Activated T-cell treated with anti-CD3 and anti-CD28 coated beads for 24 hours (primary cell): ENCODE results near the gene BLVRA.

Experiments used
- DNase-seq: peaks from one replicate; pipeline ENCODE4 v3.0.0-alpha.2; 2020; ENCODE audit warnings: low read depth

The BLVRA gene

DNA sequence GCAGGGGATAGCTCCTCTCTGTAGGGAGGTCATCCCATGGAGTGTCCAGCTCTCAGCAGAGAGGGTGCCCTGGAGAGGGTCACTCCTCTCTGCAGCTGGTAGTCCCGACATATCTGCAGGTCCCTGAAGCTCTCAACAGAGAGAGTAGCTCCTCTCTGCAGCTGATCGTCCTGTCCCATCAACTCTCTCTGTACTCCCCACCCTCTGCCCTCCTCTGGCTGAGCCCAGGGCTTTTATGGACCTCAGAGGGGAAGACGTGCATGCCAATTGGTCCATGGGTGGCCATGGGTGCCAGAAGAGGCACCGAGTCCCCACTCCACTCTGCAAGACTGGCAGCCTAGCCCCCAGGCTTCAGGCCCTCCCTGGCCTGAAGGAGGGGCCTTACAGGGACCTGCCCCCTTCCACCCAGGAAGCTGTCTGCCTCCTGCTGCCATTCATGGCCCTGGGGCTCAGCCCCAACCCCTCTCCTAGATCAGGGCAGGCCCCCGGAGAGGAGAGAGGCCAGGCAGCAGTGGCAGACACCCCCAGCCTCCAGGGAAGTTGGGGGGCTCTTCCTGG, 9.0 kb upstream of the BLVRA start:
- DNase-seq = no peak

DNA sequence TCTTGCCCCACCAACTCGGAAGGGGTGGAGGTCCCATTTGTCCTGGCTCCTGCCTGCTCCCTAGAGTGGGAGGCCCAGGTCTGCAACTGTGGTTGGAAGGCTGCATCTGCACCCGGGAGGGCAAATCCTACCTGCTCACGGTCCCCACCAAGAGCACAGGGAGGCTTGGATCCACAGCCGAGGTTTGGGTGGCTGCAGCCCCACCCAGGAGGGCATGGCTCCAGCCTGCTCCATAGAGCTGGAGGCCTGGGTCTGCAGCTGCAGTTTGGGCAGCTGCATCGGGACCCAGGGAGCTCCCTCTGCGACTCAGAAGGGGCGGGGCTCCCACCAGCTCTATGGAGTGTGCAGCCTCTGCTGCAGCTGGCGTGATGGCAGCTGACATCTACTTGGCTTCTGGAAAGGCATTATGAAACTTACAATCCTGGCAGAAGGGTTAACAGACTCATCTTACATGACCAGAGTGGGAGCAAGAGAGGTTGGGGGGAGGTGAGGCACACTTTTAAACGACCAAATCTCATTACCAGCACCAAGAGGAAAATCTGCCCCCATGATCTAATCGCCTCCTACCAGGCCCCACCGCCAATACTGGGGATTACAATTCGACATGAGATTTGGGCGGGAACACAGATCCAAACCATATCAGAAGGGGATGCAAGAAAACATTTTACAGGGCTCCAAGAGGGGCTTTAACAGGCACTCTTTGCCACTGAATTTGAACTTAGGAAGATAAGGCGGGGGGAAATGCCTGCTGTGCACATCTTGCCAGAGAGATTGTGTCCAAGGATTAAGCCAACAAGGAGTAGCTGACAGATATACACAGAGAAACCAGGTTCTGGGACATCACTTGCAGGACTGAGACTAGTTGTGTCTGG, 8.2 kb upstream of the BLVRA start:
- DNase-seq = no peak

DNA sequence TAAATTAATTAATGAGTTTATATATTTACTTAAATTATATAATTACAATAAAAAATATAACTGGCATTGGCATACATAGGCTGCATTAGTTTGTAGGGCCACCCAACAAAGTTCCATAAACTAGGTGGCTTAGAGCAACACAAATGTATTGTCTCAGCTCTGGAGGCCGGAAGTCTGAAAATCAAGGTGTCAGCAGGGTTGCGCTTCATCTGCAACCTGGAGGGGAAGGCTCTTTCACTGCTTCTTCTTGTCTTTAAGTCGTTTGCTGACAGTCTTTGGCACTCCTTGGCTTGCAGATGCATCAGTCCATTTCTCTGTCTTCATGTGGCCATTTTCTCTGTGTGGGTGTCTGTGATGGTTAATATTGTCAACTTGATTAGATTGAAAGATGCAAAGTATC, 6.1 kb upstream of the BLVRA start:
- no peak for DNase-seq

DNA sequence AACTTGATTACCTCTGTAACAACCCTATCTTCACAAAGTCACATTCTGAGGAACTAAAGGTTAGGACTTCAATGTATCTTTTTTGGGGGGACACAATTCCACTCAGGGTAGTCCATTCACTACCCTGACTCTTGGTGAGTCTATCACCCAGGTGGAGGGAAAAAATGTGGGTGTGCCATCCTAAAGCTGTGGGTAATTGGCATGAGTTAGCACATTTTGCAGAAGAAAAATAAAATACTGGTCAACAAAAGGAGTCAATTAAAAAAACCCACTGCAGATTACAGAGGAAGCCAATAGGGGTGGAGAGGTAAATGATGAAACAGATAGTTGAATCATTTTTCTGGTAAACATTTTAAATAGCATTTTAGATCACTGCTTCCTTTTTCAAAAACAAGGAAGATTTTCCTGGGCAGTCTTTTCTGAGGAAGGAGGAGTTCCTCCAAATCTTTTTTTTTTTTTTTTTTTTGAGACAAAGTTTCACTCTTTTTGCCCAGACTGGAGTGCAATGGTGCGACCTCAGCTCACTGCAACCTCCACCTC, 5.1 kb upstream of the BLVRA start:
- no peak for DNase-seq

DNA sequence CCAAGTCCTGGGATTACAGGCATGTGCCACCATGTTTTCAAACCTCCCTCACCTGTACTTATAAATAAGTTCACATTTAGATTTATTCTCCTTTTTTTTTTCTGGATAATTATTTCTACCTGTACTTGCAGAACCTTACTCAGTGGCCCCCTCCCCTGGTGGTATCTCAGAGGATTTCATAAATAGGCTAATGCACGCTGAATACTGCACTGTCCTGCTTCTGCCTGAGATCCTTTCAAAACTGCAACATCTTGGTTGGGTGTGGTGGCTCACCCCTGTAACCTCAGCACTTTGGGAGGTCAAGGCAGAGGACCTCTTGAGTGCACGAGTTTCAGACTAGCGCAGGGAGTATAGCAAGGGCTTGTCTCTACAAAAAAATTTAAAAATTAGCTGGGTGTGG, 4.6 kb upstream of the BLVRA start:
- DNase-seq = no peak

DNA sequence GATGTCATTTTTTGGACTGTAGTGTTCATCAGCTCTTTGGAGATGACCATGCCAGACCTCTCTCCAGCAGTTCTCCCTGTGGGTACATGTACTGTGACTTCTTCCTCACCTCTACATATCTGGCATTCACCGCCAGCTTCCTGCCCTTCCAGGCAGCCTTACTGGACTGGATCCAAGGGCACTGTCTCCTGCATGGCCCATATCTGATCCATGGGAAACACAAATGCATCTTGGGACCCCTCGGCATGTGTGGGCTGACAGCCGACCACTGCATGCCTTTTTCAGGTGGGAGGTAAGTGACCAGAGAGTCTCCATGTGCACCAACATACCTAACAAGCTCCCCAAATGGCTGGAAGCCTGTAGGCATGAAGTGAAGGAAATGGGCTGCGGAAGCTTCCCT, 3.9 kb upstream of the BLVRA start:
- DNase-seq = no peak

DNA sequence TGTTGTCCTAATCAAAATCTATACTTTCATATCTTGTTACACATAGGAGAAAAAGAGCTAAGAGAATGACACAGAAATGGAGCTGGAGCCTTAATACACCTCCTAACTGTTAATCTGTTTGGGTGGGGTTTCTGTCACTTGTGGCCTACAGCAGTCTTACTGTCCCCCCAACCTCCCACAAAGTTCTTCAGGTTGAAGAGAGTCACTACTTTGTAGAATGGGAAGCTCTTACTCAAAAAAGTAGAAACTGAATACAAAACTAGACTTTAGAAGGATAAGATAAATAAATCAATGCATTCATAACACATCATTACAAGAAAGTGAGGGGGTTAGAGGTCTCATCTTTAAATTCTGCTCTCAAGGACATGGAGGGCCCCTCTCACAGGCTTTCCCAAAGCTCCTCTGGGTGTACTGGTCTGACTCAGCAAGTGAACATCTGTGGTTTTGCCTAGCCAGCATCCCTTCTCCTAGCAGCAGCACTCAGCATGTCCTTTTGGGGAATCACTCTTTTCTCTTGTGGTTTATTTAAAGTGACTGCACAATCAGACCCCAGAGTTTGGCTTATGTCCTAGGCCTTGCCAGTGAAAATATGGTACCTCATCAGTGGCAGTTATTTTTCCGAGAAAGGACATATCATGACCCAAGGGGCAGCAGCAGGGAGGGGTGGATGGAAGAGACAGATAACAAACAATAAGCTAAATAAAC, 2.0 kb upstream of the BLVRA start:
- no peak for DNase-seq

DNA sequence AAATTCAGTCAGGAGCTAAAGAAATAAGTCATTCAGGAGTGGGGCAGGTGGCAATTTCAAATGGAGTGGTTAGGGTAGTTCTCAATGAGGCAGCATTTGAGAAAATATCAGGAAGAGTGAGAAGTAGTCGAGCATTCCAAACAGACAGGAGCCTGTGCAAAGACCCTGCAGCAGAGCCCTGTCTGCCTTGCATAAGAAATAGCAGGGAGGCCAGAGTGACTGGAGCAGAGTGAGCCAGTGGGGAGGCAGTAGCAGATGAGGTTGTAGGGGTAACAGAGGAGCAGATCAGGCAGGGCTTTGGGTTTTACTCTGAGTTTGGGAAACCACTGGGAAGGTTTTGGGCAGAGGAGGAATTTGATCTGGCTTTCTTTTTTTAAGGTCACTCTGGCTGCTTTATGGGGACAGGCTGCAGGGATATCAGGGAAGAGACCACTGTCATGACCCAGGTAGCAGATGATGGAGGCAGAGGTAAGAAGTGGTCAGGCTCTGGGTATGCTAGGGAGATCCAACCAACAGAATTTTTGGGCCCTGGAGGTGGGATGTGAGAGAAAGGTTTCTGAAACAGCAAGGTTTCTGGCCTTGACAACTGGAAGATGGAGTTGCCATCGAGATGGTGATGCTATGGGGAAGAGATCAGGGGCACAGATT, 1.3 kb upstream of the BLVRA start:
- DNase-seq = no peak

DNA sequence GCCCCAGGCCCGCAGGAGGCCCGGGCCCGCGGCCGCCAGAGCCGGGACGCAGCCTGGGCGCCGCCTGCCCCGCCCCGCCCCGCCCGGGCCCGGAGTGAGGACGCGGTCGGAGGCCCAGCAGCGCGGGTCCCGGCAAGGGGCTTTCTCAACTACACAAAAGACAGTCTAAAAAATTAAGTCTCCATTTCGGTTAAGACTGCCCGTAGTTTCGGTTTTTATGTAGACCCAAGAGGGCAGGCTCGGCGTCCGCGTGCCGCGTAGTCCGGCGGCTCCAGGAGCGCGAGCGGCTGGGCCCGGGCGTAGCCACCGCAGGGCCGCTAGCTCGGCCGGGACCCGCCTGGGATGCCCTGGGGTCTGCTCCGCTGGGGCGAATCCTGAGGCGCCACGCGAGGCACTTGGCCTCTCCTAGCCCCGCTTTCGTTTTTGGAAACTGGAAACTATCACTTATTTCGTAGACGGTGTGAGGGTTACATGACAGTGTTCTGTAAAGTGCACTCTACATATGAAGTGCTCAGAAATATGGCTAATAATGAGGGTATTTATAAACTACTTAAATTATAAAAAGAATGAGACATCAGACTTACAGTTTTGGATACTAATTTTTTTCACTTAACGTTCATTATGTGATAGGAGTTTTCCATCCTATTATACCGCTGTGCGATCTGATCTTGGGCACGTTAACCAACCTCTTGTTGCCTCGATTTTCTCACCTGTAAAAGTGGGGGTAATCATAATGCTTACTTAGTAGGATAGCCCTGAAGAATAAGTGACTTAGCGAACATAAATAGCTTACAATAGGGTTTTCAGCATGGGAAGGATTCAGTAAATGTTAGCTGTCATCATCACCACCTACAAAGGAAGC, 573 bp downstream of the BLVRA start:
- DNase-seq = no peak

DNA sequence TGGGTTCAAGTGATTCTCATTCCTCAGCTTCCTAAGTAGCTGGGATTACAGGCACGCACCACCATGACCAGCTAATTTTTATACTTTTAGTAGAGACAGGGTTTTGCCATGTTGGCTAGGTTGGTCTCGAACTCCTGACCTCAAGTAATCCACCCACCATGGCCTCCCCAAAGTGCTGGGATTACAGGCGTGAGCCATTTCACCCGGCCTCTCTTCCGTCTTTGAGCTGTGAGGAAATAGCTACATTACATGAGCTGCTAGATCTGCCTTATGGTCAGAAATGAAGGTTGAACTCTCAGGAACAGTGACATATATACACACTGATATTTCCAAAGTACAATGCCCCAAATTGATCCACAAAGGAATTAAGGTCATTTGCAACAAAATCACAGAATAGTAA, 2.4 kb downstream of the BLVRA start:
- DNase-seq = no peak

DNA sequence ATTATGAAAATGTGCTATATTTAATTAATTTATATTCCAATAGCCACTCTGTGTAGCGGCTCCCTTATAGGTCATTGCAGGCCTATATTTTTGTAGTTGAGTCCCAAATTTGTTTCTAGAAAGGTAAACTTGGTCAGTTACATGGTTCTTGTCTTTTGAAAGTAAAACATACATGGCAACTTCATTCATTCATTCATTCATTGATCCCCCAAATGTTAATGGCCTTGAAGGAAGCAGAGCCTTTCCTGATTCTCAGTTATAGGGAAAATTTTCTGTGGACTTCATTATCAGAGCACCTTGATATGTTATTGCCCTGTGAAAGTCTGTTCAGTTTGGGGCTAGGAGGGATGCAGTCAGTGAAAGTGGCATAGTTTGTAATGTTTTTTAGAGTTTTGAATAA, 2.9 kb downstream of the BLVRA start:
- DNase-seq = no peak

DNA sequence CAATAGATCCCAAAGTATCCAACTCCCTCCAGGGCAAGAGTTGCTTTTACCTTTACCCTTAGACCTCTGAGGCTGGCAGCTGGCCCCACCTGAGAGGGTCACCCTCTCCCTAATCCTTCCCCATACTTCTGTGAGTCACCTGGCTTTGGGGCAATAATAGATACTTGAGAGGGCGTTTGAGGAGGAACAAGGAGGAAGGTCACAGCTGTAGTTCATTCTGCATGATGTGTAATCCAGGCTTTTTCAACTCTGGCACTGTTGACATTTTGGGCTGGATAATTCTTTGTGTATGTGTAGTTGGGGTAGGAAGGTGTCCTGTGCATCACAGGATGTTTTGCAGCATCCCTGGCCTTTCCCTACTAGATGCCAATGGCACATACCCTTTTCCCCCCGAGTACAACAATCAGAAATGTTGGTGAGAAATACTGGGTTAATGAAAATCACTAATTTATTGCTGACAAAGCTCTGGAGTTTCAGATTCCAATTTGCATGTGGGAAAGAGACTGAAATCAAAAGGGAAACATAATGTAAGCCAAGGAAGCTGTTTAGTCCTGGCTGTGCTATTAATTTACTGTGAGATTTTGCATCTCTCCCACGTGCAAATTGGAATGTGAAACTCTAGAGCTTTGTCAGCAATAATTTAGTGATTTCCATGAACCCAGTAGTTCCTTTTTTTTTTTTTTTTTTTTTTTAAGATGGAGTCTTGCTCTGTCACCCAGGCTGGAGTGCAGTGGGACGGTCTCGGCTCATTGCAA, 3.6 kb downstream of the BLVRA start:
- no peak for DNase-seq

DNA sequence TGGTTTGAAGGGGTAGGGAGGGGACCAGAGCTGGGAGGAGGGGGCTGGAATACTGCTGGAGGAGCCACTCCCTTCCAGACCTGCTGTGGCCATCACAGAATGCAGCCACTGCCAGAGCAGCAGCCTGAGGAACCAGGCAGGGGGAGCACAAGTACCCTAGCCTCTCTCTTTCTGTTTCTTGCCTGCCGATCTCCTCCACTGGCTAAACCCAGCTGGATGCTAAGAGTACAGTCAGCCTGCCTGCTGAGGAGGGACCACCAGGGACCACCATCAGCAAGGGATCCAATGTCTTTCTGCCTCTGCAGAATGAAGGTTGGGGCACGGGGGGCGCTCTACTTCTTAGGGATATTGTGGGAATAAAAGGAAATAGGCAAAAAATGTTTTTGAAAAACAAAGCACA, 4.7 kb downstream of the BLVRA start:
- DNase-seq = no peak

DNA sequence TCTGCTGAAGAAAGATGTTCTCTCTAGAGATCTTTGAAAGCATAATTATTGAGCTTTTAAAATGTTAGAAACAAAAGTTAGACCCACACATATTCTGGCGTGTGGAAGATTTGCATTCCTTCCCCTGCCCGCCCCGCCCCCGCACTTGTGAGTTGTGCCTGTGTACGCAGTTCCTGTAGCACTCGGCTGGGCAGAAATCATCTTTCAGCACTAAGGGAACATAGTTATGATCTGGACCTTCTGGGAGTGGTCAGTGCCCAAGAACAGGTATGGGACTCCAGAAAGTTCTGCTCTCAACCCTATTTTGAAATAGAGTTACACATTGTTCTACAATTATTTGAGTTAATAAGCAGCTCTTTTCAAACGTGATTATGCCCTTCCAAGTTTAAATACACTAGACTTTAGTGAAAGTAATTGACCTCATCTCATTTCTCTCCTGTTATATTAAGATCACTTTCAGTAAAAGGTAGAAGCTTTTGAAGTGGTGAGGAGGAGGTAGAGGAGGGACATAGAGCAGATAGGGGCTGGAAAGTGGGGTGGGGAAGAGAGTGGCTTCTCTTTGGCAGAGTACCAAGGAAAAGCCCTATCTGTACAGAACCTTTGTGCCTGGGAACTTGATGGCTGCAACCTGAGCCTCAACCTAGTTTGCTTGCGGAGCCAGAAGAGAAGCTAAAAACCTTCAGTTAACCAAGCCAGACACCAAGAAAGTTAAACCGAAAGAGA, 5.7 kb downstream of the BLVRA start:
- no peak for DNase-seq

DNA sequence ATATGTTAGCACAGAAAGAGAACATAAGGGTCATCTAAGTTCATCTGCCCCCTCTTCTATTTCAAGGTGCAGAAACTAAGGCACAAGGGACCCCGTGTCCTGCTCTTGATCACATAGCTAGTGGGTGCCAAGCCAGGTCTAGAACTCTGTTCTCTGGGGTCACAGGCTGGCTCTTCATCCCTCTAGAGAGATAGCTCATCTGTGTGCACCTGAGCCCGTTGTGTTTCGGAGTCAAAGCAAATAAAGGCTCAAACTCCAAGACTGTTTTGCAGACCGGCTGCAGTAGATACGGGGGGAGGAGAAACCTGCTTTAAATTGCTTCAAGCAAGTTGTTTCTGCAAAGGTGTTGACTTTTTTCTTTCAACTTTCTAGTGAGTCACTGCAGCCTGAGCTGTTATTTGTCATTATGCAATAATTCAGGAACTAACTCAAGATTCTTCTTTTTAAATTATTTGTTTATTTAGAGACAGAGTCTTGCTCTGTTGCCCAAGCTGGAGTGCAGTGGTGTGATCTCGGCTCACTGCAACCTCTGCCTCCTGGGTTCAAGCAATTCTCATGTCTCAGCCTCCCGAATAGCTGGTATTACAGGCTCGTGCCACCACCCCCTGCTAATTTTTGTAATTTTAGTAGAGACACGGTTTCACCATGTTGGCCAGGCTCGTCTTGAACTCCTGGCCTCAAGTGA, 6.5 kb downstream of the BLVRA start:
- no peak for DNase-seq

DNA sequence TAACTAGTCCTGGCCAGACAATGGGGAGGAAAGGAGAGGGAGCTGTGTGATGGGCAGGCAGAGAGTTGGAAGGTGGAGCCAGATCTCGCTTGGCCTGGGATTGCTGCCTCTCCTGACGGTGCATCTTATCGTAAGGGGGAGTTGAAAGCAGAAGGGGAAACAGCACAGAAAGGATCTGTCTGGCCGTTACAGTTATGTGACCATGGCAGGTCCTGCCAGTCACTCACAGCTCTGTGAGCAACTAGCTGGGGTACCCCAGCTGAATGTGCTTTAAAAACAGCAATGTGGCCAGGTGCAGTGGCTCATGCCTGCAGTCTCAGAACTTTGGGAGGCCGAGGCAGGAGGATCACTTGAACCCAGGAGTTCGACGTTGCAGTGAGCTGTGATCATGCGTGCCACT, 8.1 kb downstream of the BLVRA start:
- DNase-seq = no peak

DNA sequence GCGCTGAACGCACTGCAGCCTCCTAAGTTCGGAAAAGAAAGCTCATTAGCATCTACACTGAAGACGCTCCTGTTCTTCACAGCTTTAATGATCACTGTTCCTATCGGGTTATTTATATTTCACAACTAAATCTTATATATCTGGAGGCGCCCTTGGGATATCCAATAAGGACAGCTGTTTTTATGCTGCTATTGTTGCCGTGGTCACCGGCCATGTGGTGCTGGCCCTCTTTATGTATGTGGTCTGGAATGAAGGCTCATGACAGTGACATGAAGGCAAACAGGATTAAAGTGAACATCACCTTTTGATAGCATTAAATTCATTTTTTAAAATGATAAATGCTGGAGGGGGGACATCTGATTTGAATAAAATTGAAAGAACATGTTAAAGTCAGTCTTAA, 8.8 kb downstream of the BLVRA start:
- no peak for DNase-seq

DNA sequence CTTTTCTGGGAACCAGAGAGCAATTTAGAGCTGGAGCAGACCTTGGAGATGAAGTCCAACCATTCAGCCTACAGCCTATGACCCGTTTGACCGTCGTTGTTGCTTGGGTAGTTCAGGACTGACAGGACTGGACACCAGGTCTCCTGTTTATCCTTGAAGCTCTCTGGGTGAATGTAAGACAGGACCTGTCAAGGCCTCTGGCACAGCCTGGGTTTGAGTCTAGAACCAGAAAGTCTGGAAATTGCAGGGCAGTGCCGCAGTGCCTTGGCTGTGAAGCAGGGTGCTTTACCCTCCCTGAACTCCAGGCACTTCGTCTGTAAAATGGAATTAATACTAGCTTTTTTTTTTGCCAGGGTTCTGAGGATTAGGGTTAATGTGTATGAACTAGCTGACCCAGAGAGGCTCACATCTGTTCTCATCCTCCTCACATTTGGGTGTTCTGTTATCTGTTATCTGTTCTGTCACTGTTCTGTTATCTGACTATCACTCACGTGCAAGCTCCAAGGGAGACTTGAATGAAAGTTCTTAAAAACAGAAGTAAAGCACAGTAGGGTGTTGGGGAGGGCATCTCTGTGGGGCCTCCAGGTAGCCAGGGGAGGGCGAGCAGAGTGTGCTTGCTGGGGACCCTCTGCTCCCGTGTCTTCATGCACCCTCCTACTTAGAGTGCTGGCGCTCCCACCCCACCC, 9.9 kb downstream of the BLVRA start:
- DNase-seq = no peak

DNA sequence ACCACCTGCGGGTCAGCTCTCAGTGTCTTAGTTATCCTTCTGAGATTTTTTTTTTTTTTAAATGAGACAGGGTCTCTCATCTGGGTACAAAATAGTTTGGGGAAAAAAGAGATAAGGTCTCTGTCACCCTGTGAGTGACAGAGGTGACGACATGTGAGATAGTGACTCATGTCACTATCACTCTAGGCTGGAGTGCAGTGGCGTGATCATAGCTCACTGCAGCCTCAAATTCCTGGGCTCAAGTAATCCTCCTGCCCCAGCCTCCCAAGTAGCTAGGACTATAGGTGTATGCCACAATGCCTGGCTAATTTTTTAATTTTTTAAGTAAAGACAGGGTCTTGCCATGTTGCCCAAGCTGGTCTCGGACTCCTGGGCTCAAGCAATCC, 10.4 kb downstream of the BLVRA start:
- DNase-seq = no peak
